Prostate gland (tissue), 2 donors: ENCODE results near the gene NSL1.

Experiments used
- POLR2A ChIP-seq: fragments of 450-650 bp; IDR thresholded peaks from one replicate; pipeline ENCODE4 v1.6.1; 2016; ENCODE audit warnings: antibody characterized with exemption, mild to moderate bottlenecking
- TF ChIP-seq, protein P1 (sequence below), 4 experiments: fragments of 200-600 bp in 2 of 4; fragments of 450-650 bp in 2 of 4; sonication (generic) in 2 of 4; IDR thresholded peaks; 1 replicate in 3 of 4; 2 replicates in 1 of 4; pipeline ENCODE4 v1.5.1; 2016 to 2019; ENCODE audit warnings: antibody characterized with exemption in 4 of 4, mild to moderate bottlenecking in 2 of 4, moderate library complexity in 2 of 4

DNA sequence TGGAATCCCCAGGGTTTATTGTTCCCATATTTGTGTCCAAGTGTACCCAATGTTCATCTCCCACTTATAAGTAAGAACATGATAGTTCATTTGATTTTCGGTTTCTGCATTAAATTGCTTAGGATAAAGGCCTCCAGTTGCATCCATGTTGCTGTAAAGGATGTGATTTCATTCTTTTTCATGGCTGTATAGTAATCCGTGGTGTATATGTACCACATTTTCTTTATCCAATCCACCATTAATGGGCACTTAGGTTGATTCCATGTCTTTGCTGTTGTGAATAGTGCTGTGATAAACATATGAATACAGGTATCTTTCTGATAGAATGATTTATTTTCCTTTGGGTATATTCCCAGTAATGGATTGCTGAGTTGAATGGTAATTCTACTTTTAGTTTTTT, 71.9 kb downstream of the NSL1 start:
- TF ChIP-seq, protein P1, sequence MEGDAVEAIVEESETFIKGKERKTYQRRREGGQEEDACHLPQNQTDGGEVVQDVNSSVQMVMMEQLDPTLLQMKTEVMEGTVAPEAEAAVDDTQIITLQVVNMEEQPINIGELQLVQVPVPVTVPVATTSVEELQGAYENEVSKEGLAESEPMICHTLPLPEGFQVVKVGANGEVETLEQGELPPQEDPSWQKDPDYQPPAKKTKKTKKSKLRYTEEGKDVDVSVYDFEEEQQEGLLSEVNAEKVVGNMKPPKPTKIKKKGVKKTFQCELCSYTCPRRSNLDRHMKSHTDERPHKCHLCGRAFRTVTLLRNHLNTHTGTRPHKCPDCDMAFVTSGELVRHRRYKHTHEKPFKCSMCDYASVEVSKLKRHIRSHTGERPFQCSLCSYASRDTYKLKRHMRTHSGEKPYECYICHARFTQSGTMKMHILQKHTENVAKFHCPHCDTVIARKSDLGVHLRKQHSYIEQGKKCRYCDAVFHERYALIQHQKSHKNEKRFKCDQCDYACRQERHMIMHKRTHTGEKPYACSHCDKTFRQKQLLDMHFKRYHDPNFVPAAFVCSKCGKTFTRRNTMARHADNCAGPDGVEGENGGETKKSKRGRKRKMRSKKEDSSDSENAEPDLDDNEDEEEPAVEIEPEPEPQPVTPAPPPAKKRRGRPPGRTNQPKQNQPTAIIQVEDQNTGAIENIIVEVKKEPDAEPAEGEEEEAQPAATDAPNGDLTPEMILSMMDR (IDR thresholded peaks at IDR 0.05): no peak
- TF ChIP-seq POLR2A: no peak
